Suprapubic skin (tissue), 4 donors: ENCODE measurements around the gene FOXK2. TPM values are rescaled to one million over a fixed set of nuclear protein-coding genes. Genes with fewer than 3 reads are reported as not detected.

Experiments
- DNase-seq, 2 donors: peaks; one replicate each; pipeline ENCODE4 v3.0.0-alpha.2; 2019; ENCODE audit warnings: low spot score in 2 of 2
- H3K27ac ChIP-seq: fragments of 200-600 bp; sonication (generic); one replicate; pipeline ENCODE4 v1.5.1; 2019
- H3K27me3 ChIP-seq: fragments of 200-600 bp; sonication (generic); one replicate; pipeline ENCODE4 v1.5.1; 2019
- H3K36me3 ChIP-seq: fragments of 200-600 bp; sonication (generic); one replicate; pipeline ENCODE4 v1.5.1; 2019
- H3K4me1 ChIP-seq: fragments of 200-600 bp; sonication (generic); one replicate; pipeline ENCODE4 v1.5.1; 2019
- H3K4me3 ChIP-seq: fragments of 200-600 bp; sonication (generic); one replicate; pipeline ENCODE4 v1.5.1; 2019; ENCODE audit warnings: mild to moderate bottlenecking
- H3K9me3 ChIP-seq: fragments of 200-600 bp; sonication (generic); one replicate; pipeline ENCODE4 v1.5.1; 2019
- EP300 ChIP-seq: sonication (generic); formaldehyde crosslinking; IDR thresholded peaks from one replicate; pipeline ENCODE4 v1.6.1; 2017; ENCODE audit warnings: antibody characterized with exemption
- POLR2A ChIP-seq, 2 donors: fragments of 450-650 bp; IDR thresholded peaks; one replicate each; pipeline ENCODE4 v1.6.1; 2017; ENCODE audit warnings: antibody characterized with exemption in 2 of 2, mild to moderate bottlenecking in 2 of 2, moderate library complexity in 2 of 2
- POLR2AphosphoS5 ChIP-seq, 3 donors: sonication (generic); formaldehyde crosslinking; IDR thresholded peaks; one replicate each; pipeline ENCODE4 v1.6.1; 2017; ENCODE audit warnings: antibody characterized with exemption in 3 of 3
- WGBS: methylation state at CpG from one replicate; pipeline ENCODE4 v1.1.5; 2018; 5-methylcytosine and 5-hydroxymethylcytosine counted together
- total RNA-seq, 4 donors: library from RNA; depleted of rRNA; stranded (reverse); fragments of >200 nt; gene quantifications; one replicate each; pipeline ENCODE4 v1.1.0, GENCODE V29; 2016
- TF ChIP-seq, protein P1 (sequence below), 2 donors: fragments of 200-600 bp in 1 of 2; fragments of 450-650 bp in 1 of 2; sonication (generic) in 1 of 2; IDR thresholded peaks; one replicate each; pipeline ENCODE4 v1.5.1; 2016 to 2019; ENCODE audit warnings: antibody characterized with exemption in 2 of 2, mild to moderate bottlenecking in 1 of 2, moderate library complexity in 1 of 2

Gene FOXK2
- total RNA-seq, 4 donors from 2014 or later, result 62.7 to 94.5 (median 78.4) TPM

DNA sequence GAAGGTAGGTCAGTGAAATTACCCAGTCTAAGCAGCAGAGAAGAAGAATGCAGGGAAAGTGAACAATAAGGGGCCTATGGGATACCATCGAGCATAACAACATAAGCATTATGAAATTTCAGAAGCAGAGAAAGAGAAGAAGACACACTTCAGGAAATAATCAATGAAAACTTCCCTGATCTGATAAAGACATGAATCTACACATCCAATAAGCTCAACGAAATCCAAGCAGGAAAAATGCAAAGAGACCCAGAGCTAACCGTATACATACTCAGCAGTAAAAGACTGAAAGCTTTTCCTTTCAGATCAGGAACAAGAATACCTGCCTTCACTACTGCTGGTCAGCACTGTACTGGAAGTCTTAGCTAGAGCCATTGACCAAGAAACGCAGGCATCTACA lies 90.1 kb downstream of the FOXK2 start:
- peaks cover 46% of the 10 kb centered on the region for H3K36me3 ChIP-seq
- 94% methylated on average over 4 of the region's 4 CpGs for WGBS
- H3K9me3 ChIP-seq, result no peaks in the 10 kb centered on the region
- TF ChIP-seq POLR2AphosphoS5 (IDR thresholded peaks at IDR 0.05) (no peak), POLR2A (IDR thresholded peaks at IDR 0.05) (no peak), EP300 (no peak)
- TF ChIP-seq, protein P1, sequence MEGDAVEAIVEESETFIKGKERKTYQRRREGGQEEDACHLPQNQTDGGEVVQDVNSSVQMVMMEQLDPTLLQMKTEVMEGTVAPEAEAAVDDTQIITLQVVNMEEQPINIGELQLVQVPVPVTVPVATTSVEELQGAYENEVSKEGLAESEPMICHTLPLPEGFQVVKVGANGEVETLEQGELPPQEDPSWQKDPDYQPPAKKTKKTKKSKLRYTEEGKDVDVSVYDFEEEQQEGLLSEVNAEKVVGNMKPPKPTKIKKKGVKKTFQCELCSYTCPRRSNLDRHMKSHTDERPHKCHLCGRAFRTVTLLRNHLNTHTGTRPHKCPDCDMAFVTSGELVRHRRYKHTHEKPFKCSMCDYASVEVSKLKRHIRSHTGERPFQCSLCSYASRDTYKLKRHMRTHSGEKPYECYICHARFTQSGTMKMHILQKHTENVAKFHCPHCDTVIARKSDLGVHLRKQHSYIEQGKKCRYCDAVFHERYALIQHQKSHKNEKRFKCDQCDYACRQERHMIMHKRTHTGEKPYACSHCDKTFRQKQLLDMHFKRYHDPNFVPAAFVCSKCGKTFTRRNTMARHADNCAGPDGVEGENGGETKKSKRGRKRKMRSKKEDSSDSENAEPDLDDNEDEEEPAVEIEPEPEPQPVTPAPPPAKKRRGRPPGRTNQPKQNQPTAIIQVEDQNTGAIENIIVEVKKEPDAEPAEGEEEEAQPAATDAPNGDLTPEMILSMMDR (IDR thresholded peaks at IDR 0.05), result no peak
- no peak overlapping the region for H3K4me3 ChIP-seq
- H3K4me1 ChIP-seq, result peaks cover 20% of the 10 kb centered on the region
- no peaks in the 10 kb centered on the region for H3K27me3 ChIP-seq
- DNase-seq, result no peak
- H3K27ac ChIP-seq, result no peak overlapping the region

DNA sequence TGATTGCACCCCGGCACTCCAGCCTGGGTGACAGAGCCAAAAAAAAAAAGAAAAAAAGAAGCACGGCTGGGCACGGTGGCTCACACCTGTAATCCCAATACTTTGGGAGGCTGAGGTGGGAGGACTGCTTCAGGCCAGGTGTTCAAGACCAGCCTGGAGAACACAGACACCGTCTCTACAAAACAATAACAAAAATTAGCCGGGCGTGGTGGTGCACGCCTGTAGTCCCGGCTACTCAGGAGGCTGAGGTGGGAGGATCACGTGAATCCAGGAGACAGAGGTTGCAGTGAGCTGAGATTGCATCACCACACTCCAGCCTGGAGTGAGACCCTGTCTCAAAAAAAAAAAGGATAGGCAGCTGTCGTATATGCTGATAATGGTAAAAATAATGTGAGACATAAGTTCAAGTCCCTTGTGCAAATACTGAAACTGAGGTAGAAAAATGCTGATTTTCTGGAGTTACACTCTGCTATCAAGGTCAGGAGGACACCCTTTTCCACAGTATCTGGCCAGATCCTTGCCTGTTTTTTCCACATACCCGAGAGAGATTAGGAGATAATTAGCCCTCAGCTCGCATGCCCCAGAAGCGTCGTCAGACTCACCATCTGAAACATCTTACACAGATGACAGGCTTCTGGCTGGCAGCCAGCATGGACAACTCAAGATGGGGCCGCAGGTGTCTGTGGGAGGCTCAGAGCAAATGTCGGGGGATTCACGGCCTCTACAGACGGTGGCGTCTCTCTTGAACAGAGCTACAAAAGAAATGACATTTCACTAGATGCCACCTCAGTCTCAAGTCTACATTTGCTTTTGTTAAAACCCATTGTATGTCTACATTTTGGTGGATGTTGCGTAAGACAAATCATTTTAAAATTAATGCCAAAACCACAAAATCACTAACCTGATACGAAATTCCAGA lies 91.9 kb downstream of the FOXK2 start:
- Histone ChIP-seq H3K27me3 (no peaks in the 10 kb centered on the region), H3K4me3 (no peak overlapping the region), H3K27ac (no peak overlapping the region), H3K9me3 (no peaks in the 10 kb centered on the region), H3K36me3 (peaks cover 53% of the 10 kb centered on the region), H3K4me1 (peaks cover 8% of the 10 kb centered on the region)
- TF ChIP-seq POLR2AphosphoS5 (IDR thresholded peaks at IDR 0.05) (no peak), POLR2A (IDR thresholded peaks at IDR 0.05) (no peak), EP300 (no peak)
- TF ChIP-seq, protein P1 (IDR thresholded peaks at IDR 0.05), result no peak
- WGBS, result 83% methylated on average over 21 of the region's 21 CpGs
- DNase-seq, result no peak

DNA sequence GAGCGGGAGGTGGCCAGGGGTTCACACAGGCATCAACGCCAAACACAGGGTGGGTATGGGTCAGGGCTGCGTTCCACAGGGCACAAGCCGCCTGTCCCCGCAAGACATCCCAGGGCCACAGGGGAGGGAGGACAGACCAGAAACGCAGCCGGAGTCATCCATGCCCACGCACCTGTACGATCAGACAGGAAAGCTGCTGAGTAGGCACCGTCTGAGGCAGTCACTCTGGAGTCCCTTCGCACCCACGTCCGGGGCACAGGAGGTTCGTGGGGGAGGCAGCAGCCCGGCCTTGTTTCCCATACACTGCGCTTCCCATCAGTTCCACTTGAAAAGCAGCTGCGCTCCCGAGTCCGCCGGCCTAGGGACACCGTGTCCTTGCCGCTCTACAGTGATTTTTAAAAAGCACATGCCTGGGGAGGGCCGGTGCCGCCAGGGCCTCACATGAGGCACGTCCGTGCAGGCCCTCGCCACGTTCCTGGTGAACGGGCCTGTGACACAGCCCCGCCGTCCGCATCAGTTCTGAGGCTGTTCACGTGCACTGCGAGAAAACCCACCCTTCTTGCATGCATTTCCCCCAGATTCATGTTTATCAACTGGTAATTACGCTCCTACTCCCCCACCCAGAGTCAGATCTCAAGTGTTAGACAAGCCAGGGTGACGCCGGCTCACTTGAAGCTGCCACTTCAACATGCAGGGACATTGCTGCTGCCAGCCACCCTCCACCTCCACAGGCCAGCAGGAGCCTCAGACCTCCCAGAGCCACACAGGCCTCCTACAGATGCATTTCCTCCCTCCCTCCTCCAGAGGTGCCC lies 94.0 kb downstream of the FOXK2 start:
- no peak overlapping the region for H3K27ac ChIP-seq
- H3K4me3 ChIP-seq, result no peak overlapping the region
- H3K4me1 ChIP-seq, result peaks cover 5% of the 10 kb centered on the region
- DNase-seq, result no peak
- WGBS, result 83% methylated on average over 37 of the region's 37 CpGs
- H3K27me3 ChIP-seq, result no peaks in the 10 kb centered on the region
- TF ChIP-seq POLR2A (IDR thresholded peaks at IDR 0.05) (no peak), EP300 (no peak), POLR2AphosphoS5 (IDR thresholded peaks at IDR 0.05) (no peak)
- TF ChIP-seq, protein P1 (IDR thresholded peaks at IDR 0.05), result no peak
- no peaks in the 10 kb centered on the region for H3K9me3 ChIP-seq
- H3K36me3 ChIP-seq, result peaks cover 74% of the 10 kb centered on the region

DNA sequence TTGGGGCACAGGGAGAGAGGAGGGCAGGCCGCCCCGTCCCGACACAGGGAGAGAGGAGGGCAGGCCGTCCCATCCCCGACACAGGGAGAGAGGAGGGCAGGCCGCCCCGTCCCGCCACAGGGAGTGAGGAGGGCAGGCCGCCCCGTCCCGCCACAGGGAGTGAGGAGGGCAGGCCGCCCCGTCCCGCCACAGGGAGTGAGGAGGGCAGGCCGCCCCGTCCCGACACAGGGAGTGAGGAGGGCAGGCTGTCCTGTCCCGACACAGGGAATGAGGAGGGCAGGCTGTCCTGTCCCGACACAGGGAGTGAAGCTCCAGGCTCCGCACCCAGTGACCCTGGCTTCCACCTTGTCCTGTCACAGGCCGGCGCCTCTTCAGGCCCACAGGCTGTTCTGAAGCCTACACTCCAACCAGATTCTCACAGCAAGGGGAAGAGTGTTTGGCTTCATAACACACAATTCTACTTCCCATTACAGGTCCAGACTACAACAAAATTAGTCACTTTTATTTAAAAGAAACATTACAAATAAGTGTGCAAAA lies 94.6 kb downstream of the FOXK2 start:
- Histone ChIP-seq H3K36me3 (peaks cover 77% of the 10 kb centered on the region), H3K9me3 (no peaks in the 10 kb centered on the region), H3K4me3 (no peak overlapping the region), H3K4me1 (peaks cover 5% of the 10 kb centered on the region), H3K27me3 (no peaks in the 10 kb centered on the region), H3K27ac (no peak overlapping the region)
- TF ChIP-seq, protein P1 (IDR thresholded peaks at IDR 0.05), result no peak
- TF ChIP-seq POLR2AphosphoS5 (IDR thresholded peaks at IDR 0.05) (no peak), EP300 (no peak), POLR2A (IDR thresholded peaks at IDR 0.05) (no peak)
- no CpG with 5 or more reads among the region's 22 CpGs for WGBS
- no peak for DNase-seq
